CD4-positive, alpha-beta T cell treated with Interleukin-4 for 1 hour (primary cell): Measurements from ENCODE around the gene IYD.

Experiments
- DNase-seq, 2 donors: peaks; one replicate each; pipeline ENCODE4 v3.0.0-alpha.2; 2020 to 2022

Gene IYD

DNA sequence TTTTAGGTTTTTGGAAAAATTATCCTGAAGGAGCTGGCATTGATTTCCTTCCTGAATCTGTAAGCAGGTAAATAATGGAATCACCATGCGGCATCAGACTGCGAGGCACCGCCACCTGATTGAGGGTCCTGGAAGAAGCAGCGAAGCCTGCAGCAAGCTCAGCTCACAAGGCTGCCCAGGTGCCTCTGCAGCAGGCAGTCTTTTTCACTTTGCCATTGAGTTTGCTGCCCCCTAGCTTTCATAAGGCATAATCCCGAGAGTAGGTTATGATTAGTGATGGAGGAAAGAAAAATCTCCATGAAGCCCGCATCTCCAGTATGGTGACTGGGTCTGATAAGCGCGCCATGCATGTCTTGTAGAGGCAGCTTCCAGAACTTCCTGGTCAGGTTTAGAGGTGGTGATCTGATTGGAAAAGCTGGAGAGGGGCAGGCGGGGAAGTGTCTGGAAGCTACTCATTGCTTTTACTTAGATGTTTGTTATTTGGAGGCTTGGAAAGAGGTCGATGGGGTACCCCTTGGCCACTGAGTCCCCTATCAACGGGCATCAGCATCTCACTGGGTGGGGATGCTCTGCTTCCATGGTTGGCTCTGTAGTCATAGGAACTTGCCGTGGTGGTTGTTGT, 26.7 kb downstream of the IYD start:
- peak; percentile 22 to 45 for DNase-seq

- no peak for DNase-seq
Observed at GRCh38 chr6:150403458-150404246, 34.8 kb downstream of the IYD start.

GRCh38 chr6:150406948-150407347, 38.1 kb downstream of the IYD start:
- DNase-seq: no peak

- no peak for DNase-seq
Observed at GRCh38 chr6:150408842-150409241, 40.0 kb downstream of the IYD start.

DNA sequence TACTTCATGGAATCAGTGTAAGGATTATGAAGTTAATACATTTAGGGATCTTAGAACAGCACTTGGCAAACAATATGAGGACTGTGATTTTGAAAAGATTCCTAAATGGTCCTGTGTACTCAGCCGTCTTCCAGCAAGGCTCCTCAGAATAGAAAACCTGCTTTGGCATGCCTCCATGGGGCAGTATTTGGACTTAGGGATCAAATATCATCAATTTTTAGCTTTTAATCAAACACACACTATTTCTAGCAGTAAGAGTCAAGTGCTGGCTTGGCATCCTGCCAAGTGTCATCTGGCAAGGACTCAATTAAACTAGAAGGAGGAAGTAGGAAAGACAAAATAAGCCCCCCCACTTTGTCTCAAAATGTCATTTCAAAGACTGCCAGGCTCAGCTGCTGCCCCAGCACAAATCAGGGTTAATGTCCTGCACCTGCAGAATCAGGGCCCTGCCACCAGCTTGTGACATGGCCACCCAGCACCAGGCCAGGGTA, 40.8 kb downstream of the IYD start:
- peak in 1 of 2 donors; percentile 28 for DNase-seq

- DNase-seq: no peak
Observed at GRCh38 chr6:150410399-150410798, 41.6 kb downstream of the IYD start.

GRCh38 chr6:150410906-150411305, 42.1 kb downstream of the IYD start:
- DNase-seq: no peak

GRCh38 chr6:150412221-150412620, 43.4 kb downstream of the IYD start:
- DNase-seq: no peak

GRCh38 chr6:150413198-150413597, 44.4 kb downstream of the IYD start:
- DNase-seq: no peak

DNA sequence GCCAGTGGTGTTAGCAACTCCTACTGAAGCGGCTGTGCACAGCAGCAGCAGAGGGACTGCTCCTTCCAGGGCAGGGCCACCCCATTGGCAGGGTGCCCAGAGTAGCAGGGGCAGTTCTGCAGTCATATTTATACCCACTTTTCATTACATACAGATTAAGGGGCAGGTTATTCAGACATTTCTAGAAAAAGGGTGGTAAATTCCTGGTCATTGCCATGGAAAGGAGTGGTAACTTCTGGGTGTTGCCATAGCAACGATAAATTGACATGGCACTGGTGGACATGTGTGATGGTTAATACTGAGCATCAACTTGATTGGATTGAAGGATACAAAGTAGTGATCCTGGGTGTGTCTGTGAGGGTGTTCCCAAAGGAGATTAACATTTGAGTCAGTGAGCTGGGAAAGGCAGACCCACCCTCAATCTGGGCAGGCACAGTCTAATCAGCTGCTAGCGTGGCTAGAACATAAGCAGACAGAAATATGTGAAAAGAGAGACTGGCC, 45.0 kb downstream of the IYD start:
- no peak for DNase-seq

DNA sequence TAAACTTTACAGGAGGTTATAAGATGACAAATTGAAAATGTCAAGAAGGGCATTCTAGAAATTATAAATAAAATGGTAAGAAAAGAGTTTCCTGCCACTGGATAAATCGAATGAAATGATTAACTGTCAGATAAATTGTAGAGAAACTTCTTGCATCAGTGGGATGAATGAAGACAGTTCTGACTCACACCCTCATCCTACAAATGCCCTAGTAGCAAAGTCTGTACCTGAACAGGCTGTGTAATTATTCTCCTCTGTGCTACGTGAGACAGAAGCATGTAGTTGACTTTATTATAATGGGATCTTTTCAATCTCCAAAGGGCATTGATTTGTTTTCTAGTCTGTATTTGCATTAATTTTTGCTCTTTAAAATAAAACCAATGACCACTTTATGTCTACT, 47.3 kb downstream of the IYD start:
- DNase-seq: no peak

DNA sequence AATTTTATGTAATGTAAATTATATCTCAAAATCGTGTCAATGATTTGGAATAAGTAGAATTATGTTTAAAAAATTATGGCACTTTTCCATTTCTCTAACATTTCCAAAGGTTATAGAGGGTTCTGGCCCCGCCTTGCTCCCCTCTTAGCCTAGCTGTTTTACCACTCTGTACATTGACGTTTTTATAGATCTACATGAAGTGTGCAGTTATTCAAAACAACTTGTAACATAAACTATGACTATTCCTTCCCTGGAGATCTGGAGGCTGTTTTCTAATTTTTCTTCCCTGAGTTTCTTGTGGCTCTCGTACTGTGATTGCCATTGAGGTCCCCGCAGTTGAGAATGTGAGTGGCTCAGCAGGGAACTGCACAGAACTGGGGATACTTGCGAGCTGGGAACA, 48.4 kb downstream of the IYD start:
- DNase-seq: no peak

DNA sequence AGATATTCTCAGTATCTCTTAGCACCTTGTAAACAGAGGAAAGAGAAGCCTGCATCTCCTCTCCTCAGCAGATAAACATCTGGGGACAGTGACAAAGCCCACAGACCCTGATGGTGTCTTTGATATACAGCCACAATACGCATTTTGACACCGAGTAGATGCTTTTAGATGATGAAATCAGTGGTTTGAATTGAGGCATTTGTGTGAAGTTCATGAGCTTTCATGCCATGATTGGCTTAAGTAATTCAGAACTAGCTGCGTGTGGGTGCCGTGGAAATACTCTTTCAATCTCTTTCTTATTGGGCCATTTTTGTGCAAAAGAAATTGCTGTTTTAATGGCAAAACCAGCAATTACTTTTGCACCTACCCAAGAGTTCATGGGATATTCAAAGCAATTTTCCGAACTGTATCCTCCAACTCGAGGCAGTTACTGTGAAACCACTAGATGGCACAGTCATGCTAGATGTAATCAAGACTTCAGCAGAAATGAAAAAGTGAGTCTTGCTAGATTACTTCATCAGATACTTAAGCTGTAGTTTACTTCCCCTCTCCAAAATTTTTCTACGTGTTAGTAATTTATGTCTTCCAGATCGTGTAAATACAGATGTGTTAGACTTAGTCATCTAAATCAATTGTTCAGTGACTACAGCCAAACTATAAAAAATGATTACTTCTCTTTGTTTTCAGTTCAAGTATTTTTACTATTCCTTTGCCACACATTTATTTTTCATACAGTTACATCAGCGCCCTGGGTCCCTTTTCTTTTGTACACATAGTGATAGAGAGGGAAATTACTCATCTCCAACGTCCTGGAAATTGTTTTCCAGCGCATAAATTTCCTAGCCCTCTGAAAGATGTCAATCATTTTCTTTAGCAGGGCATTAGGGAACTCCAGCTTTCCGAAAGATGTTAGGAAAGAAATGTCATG, 49.4 kb downstream of the IYD start:
- DNase-seq: peak; percentile 40 to 57

GRCh38 chr6:150418827-150419594, 50.2 kb downstream of the IYD start:
- peak; percentile 47 to 56 for DNase-seq

- no peak for DNase-seq
Observed at GRCh38 chr6:150420428-150420827, 51.6 kb downstream of the IYD start.

DNA sequence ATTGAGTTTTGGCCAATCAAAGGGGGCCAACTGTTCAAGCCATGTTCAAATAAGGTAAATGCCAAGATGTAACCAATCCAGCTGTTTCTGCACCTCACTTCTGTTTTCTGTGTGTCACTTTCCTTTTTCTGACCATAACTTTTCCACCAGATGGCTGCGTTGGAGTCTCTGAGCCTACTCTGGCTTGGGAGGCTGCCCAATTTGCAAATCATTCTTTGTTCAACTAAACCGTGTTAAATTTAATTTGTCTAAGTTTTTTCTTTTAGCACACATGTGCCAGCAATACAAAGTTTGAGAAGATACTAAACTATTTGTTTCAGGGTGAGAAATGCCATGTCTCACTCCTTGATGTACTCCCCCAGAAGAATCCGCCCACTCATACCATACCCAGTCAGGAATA, 52.1 kb downstream of the IYD start:
- DNase-seq: no peak

- no peak for DNase-seq
Observed at GRCh38 chr6:150425508-150425907, 56.7 kb downstream of the IYD start.

DNA sequence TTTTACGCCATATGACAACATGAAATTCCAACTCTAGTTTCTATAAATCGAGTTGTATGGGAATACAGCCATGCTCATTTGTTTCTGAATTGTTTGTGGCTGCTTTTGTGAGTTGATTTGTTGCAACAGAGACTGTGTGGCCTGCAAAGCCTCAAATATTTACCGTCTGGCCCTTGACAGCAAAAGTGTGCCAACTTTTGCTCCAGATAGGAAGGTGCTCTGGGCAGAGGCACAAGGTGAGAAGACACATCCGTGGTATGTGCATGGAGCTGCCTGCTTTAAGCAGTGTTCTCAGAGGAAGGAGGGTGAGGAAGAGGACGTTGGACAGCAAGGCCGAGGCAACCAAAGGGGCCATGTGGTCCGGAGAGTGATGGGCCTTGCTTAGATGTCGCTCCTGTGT, 57.4 kb downstream of the IYD start:
- no peak for DNase-seq

- DNase-seq: no peak
Observed at GRCh38 chr6:150427037-150427602, 58.3 kb downstream of the IYD start.

GRCh38 chr6:150427843-150428242, 59.0 kb downstream of the IYD start:
- no peak for DNase-seq

GRCh38 chr6:150430815-150431214, 62.0 kb downstream of the IYD start:
- no peak for DNase-seq

GRCh38 chr6:150435360-150435759, 66.5 kb downstream of the IYD start:
- no peak for DNase-seq
